HCT116 (cell line): ENCODE measurements around the gene GRK2. TPM values are rescaled to one million over a fixed set of nuclear protein-coding genes. Genes with fewer than 3 reads are reported as not detected.

Experiments used
- ATAC-seq: fragments of 200-7000 bp; cut with Tn5 transposase; 2 replicates; pipeline ENCODE4 v1.9.1; 2020; ENCODE audit warnings: mild to moderate bottlenecking, moderate library complexity
- BruUV-seq: library from RNA; stranded (reverse); fragments of 400-500 nt; replicated peaks from 2 replicates; lab custom pipeline; 2021; lab: Mats Ljungman, UMichigan
- CTCF ChIA-PET: fragments of 300-600 bp; sonication (Branson Sonifier 250); formaldehyde crosslinking; loops from one replicate; lab custom pipeline; 2021; ENCODE audit warnings: antibody characterized with exemption; lab: Charles Lee
- POLR2A ChIA-PET: fragments of 300-600, 350-600 bp; sonication (Branson Sonifier 250); formaldehyde crosslinking; loops from one replicate; lab custom pipeline; 2021; ENCODE audit warnings: antibody characterized with exemption; lab: Charles Lee
- RAD21 ChIA-PET, 2 experiments: fragments of 300-600 bp; sonication (Branson Sonifier 250); formaldehyde crosslinking; loops; one replicate each; lab custom pipeline; 2023; ENCODE audit warnings: low total read pairs in 2 of 2; ENCODE audit not compliant: uncharacterized antibody in 2 of 2, unreplicated experiment in 2 of 2, low non-redundant PET in 1 of 2; lab: Charles Lee
- DNase-seq: peaks from one replicate; pipeline ENCODE4 v3.0.0-alpha.2; 2010; ENCODE audit warnings: low read depth, low spot score
- H2AFZ ChIP-seq: fragments of 200-600 bp; shearing (Covaris generic), sonication (generic); 2 replicates; pipeline ENCODE4 v1.6.1; 2017; ENCODE audit warnings: low read depth, mixed run types, mixed read lengths, antibody characterized with exemption, low read length; ENCODE audit not compliant: poor library complexity, severe bottlenecking
- H3K27ac ChIP-seq: 2 replicates; pipeline ENCODE4 v1.5.1; 2012; ENCODE audit warnings: low read depth, low read length
- H3K27me3 ChIP-seq: fragments of 200-600 bp; sonication (generic); 2 replicates; pipeline ENCODE4 v1.6.1; 2016; ENCODE audit warnings: mixed run types, low read length, mixed read lengths; ENCODE audit not compliant: insufficient read depth
- H3K36me3 ChIP-seq, 2 experiments: fragments of 200-500 bp in 1 of 2; fragments of 200-600 bp in 1 of 2; sonication (Bioruptor generic) in 1 of 2; sonication (generic) in 1 of 2; 2 replicates each; pipeline versions ENCODE4 v1.5.1 to v1.6.1; 2014 to 2016; ENCODE audit warnings: low read length in 2 of 2, inconsistent platforms in 1 of 2, mixed read lengths in 1 of 2, mixed run types in 1 of 2; ENCODE audit not compliant: insufficient read depth in 2 of 2, control insufficient read depth in 1 of 2
- H3K4me1 ChIP-seq, 2 experiments: fragments of 200-600 bp in 1 of 2; sonication (generic) in 1 of 2; 2 replicates each; pipeline versions ENCODE4 v1.5.1 to v1.6.1; 2012 to 2017; ENCODE audit warnings: low read length in 2 of 2, inconsistent platforms in 1 of 2, mild to moderate bottlenecking in 1 of 2, mixed read lengths in 1 of 2, mixed run types in 1 of 2, moderate library complexity in 1 of 2; ENCODE audit not compliant: insufficient read depth in 2 of 2, control insufficient read depth in 1 of 2
- H3K4me2 ChIP-seq: fragments of 200-600 bp; sonication (generic); 2 replicates; pipeline ENCODE4 v1.6.1; 2017; ENCODE audit warnings: mixed run types, low read length, mixed read lengths
- H3K4me3 ChIP-seq, 2 experiments: fragments of 200-600 bp in 1 of 2; sonication (generic) in 1 of 2; replicated peaks in 1 of 2; 2 replicates each; pipeline ENCODE4 v1.5.1; 2011 to 2016; ENCODE audit warnings: low read length in 2 of 2, control low read depth in 1 of 2, low read depth in 1 of 2, mild to moderate bottlenecking in 1 of 2, mixed read lengths in 1 of 2, mixed run types in 1 of 2
- H3K79me2 ChIP-seq: fragments of 200-600 bp; sonication (generic); 2 replicates; pipeline ENCODE4 v1.6.1; 2017; ENCODE audit warnings: mild to moderate bottlenecking, mixed run types, low read length, moderate library complexity, mixed read lengths; ENCODE audit not compliant: insufficient read depth
- H3K9ac ChIP-seq: fragments of 200-600 bp; sonication (generic); 2 replicates; pipeline ENCODE4 v1.6.1; 2016; ENCODE audit warnings: low read length, mixed read lengths
- H3K9me2 ChIP-seq: fragments of 200-600 bp; sonication (generic), shearing (Covaris generic); 2 replicates; pipeline ENCODE4 v1.6.1; 2017; ENCODE audit warnings: mixed run types, mild to moderate bottlenecking, moderate library complexity; ENCODE audit not compliant: insufficient read depth
- H3K9me3 ChIP-seq, 2 experiments: fragments of 200-500 bp in 1 of 2; fragments of 200-600 bp in 1 of 2; sonication (Bioruptor generic) in 1 of 2; sonication (generic) in 1 of 2; 2 replicates each; pipeline ENCODE4 v1.6.1; 2014 to 2017; ENCODE audit warnings: low read length in 2 of 2, mixed read lengths in 2 of 2, inconsistent platforms in 1 of 2, low read depth in 1 of 2, mild to moderate bottlenecking in 1 of 2, mixed run types in 1 of 2, moderate library complexity in 1 of 2; ENCODE audit not compliant: control insufficient read depth in 1 of 2, insufficient read depth in 1 of 2
- H4K20me1 ChIP-seq: fragments of 200-600 bp; sonication (generic), shearing (Covaris generic); 2 replicates; pipeline ENCODE4 v1.6.1; 2017; ENCODE audit warnings: mixed run types, mild to moderate bottlenecking, moderate library complexity; ENCODE audit not compliant: insufficient read depth
- CBX3 ChIP-seq: IDR thresholded peaks from 2 replicates; pipeline ENCODE4 v1.6.1; 2012; ENCODE audit warnings: low read depth
- CEBPB ChIP-seq: IDR thresholded peaks from 2 replicates; pipeline ENCODE4 v1.6.1; 2012; ENCODE audit warnings: low read depth
- EGR1 ChIP-seq: IDR thresholded peaks from 2 replicates; pipeline ENCODE4 v1.6.1; 2012; ENCODE audit warnings: low read depth
- ELF1 ChIP-seq: IDR thresholded peaks from 2 replicates; pipeline ENCODE4 v1.6.1; 2012; ENCODE audit warnings: low read depth, borderline replicate concordance
- EZH2 ChIP-seq: fragments of 200-600 bp; sonication (generic); IDR thresholded peaks from 2 replicates; pipeline ENCODE4 v1.6.1; 2017; ENCODE audit warnings: antibody characterized with exemption, mixed run types
- EZH2phosphoT487 ChIP-seq: fragments of 200-600 bp; IDR thresholded peaks from 2 replicates; pipeline ENCODE4 v1.6.1; 2018; ENCODE audit warnings: antibody characterized with exemption, borderline replicate concordance
- POLR2AphosphoS5 ChIP-seq: IDR thresholded peaks from 2 replicates; pipeline ENCODE4 v1.6.1; 2011; ENCODE audit warnings: mild to moderate bottlenecking, low read depth, low read length, moderate library complexity
- RAD21 ChIP-seq: IDR thresholded peaks from 2 replicates; pipeline ENCODE4 v1.6.1; 2012; ENCODE audit warnings: low read depth, mild to moderate bottlenecking
- SIN3A ChIP-seq: IDR thresholded peaks from 2 replicates; pipeline ENCODE4 v1.6.1; 2012; ENCODE audit warnings: low read depth
- SRF ChIP-seq: IDR thresholded peaks from 2 replicates; pipeline ENCODE4 v1.6.1; 2012; ENCODE audit warnings: low read depth
- ZNF274 ChIP-seq: fragments of 200-500 bp; sonication (Bioruptor generic); IDR thresholded peaks from 2 replicates; pipeline ENCODE4 v1.6.1; 2014; ENCODE audit warnings: mild to moderate bottlenecking, low read depth, low read length, inconsistent platforms
- intact Hi-C: fragments of 100-400 bp; cut with micrococcal nuclease; formaldehyde crosslinking; loops from 2 replicates; pipeline ENCODE4 v1.10.0; 2022
- total RNA-seq: library from RNA; stranded (reverse); gene quantifications from one replicate; pipeline ENCODE4 v1.2.1, GENCODE V29; 2021; ENCODE audit not compliant: unreplicated experiment
- TF ChIP-seq, protein P1 (sequence below), 3 experiments: fragments of 200-600 bp in 1 of 3; sonication (generic) in 1 of 3; IDR thresholded peaks in 2 of 3; conservative IDR thresholded peaks in 1 of 3; 2 replicates each; pipeline ENCODE4 v1.5.1; 2012 to 2017; ENCODE audit warnings: low read depth in 2 of 3, low read length in 2 of 3, antibody characterized with exemption in 1 of 3, borderline replicate concordance in 1 of 3, control low read depth in 1 of 3, mild to moderate bottlenecking in 1 of 3, mixed read lengths in 1 of 3, mixed run types in 1 of 3, moderate library complexity in 1 of 3; ENCODE audit not compliant: insufficient read depth in 1 of 3

The GRK2 gene
- total RNA-seq, 1 experiment from 2014 or later = 83.0 TPM

DNA sequence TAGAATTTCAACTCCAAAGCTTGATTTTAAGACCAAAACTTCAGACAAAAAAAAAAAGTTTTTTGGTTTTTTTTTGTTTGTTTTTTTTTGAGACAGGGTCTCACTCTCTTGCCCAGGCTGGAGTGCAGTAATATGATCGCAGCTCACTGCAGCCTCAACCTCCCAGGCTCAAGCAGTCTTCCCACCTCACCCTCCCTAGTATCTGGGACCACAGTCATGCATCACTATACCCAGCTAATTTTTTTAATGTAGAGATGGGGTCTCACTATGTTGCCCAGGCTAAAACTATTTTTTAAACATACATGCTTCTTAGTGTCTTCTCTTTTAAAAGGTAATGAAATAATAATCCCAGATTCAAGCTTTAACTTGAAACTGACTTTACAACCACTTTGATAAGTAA, 35.4 kb upstream of the GRK2 start:
- Histone ChIP-seq H3K79me2 (no peaks in the 10 kb centered on the region), H3K9ac (no peak overlapping the region), H3K4me2 (no peak overlapping the region), H3K4me3 (no peak overlapping the region), H3K9me2 (no peaks in the 10 kb centered on the region), H4K20me1 (no peaks in the 10 kb centered on the region), H3K9me3 (no peaks in the 10 kb centered on the region), H2AFZ (no peak overlapping the region), H3K36me3 (peaks cover 11 to 25% of the 10 kb centered on the region in 2 experiments; a peak in 3 of 4 replicates), H3K4me1 (no peaks in the 10 kb centered on the region), H3K27me3 (no peaks in the 10 kb centered on the region), H3K27ac (no peak overlapping the region)
- CTCF ChIA-PET = no interaction called here
- no peak for DNase-seq
- TF ChIP-seq RAD21 (no peak), EGR1 (no peak), EZH2 (no peak), SRF (no peak), ELF1 (no peak), EZH2phosphoT487 (no peak), ZNF274 (no peak), CEBPB (no peak), CBX3 (no peak), POLR2AphosphoS5 (no peak), SIN3A (no peak)
- TF ChIP-seq, protein P1, sequence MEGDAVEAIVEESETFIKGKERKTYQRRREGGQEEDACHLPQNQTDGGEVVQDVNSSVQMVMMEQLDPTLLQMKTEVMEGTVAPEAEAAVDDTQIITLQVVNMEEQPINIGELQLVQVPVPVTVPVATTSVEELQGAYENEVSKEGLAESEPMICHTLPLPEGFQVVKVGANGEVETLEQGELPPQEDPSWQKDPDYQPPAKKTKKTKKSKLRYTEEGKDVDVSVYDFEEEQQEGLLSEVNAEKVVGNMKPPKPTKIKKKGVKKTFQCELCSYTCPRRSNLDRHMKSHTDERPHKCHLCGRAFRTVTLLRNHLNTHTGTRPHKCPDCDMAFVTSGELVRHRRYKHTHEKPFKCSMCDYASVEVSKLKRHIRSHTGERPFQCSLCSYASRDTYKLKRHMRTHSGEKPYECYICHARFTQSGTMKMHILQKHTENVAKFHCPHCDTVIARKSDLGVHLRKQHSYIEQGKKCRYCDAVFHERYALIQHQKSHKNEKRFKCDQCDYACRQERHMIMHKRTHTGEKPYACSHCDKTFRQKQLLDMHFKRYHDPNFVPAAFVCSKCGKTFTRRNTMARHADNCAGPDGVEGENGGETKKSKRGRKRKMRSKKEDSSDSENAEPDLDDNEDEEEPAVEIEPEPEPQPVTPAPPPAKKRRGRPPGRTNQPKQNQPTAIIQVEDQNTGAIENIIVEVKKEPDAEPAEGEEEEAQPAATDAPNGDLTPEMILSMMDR (IDR thresholded peaks at IDR 0.05 in 2 of 3, conservative IDR thresholded peaks at IDR 0.05 in 1 of 3; ENCODE audit: borderline replicate concordance in 1 of 3, insufficient read depth in 1 of 3, low read depth in 2 of 3, low read length in 2 of 3) = no peak
- BruUV-seq = no TSS peak
- RAD21 ChIA-PET = no interaction called here
- ATAC-seq = no peak
- intact Hi-C loops = no loop called here
- POLR2A ChIA-PET = interaction anchor here (1.6 kb wide), 1 partner anchor 9 kb away, joined by 9 read pairs; no protein-coding TSS in a partner anchor
